Astrocyte of the spinal cord (primary cell): ENCODE data around the gene HABP4.

ENCODE experiments used
- DNase-seq: peaks from one replicate; pipeline ENCODE4 v3.0.0; 2011; ENCODE audit warnings: low read depth, low spot score
- H3K4me3 ChIP-seq: 2 replicates; pipeline ENCODE4 v1.5.1; 2011; ENCODE audit warnings: low read depth, mild to moderate bottlenecking, low read length, moderate library complexity
- in situ Hi-C: cut with HindIII; loops from 2 replicates; pipeline ENCODE4 v1.10.0; 2017; ENCODE audit warnings: low sequenced_read_pairs
- TF ChIP-seq, protein P1 (sequence below): IDR thresholded peaks from 2 replicates; pipeline ENCODE4 v1.5.1; 2012; ENCODE audit warnings: low read depth, mild to moderate bottlenecking, low read length, inconsistent platforms

The HABP4 gene

DNA sequence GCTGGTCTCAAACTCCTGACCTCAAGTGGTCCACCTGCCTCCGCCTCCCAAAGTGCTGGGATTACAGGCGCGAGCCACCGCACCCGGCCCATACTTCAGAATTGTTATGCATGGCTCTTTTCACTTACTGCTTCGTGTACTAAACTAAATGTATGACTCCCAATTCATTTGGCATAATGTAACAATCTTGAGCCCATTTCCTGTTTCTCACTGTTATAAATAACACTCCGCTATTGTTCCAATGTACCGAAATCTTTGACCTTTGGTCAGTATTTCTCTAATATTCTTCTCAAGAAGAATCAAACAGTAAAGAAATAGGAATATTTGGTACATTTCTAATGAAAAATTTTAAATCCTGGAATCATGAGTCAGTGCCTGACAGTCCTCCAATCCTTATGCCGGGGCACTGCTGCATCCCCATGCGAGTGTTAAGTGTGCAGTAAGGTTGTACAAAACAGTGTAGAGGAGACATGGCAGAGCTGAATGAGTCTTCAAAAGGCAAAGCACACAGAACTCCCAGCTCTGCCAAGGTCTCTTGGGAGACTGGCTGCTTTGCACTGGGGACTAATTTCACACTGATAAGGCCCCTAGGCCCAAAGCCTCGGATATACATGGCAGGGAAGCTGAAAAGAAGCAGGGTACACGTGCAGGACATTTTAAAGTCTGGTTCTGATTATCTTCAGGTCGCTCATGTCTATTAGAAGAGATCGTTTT, 58.4 kb downstream of the HABP4 start:
- no peak overlapping the region for H3K4me3 ChIP-seq
- in situ Hi-C loops: no loop called here
- no peak for DNase-seq
- TF ChIP-seq, protein P1, sequence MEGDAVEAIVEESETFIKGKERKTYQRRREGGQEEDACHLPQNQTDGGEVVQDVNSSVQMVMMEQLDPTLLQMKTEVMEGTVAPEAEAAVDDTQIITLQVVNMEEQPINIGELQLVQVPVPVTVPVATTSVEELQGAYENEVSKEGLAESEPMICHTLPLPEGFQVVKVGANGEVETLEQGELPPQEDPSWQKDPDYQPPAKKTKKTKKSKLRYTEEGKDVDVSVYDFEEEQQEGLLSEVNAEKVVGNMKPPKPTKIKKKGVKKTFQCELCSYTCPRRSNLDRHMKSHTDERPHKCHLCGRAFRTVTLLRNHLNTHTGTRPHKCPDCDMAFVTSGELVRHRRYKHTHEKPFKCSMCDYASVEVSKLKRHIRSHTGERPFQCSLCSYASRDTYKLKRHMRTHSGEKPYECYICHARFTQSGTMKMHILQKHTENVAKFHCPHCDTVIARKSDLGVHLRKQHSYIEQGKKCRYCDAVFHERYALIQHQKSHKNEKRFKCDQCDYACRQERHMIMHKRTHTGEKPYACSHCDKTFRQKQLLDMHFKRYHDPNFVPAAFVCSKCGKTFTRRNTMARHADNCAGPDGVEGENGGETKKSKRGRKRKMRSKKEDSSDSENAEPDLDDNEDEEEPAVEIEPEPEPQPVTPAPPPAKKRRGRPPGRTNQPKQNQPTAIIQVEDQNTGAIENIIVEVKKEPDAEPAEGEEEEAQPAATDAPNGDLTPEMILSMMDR: no peak

GRCh38 chr9:96509026-96509425, 59.1 kb downstream of the HABP4 start:
- DNase-seq: no peak
- TF ChIP-seq, protein P1: no peak
- H3K4me3 ChIP-seq: no peak overlapping the region
- in situ Hi-C loops: no loop called here

DNA sequence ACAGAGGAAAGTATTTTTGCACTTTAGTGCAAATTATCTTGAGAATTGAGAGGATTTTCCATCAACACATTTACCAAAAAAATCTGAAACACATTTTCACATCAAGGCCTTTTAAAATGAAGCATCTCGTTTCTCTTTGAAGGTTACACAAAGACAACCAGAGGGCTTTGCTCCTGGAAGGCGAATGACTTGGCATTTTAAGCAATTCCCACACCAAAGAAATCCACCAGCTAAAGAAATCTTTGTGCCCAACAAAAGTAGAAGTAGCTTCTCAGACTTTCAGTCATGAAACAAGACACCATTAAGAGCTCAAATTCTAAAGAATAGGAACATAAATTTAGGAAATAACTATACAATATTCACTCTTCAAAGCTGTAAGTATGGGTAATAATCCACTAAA, 59.9 kb downstream of the HABP4 start:
- in situ Hi-C loops: no loop called here
- H3K4me3 ChIP-seq: no peak overlapping the region
- TF ChIP-seq, protein P1: no peak
- DNase-seq: no peak

DNA sequence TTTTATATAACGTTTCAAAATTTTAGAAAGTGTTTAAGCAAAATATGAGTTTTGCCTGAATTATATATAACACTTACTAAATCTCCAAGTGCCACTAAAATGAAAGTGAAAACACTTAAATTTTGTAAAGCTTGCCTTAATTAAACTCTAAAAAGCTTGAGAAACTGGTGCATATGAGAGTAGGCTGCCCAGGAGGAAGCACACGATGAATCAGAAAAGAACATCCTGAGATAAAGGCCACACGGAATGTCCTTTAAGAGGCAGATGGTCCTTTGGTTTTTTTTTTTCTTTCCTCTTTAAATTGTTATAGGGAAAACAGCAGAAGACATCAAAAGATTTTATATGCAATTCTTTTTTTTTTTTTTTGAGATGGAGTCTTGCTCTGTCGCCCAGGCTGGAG, 60.3 kb downstream of the HABP4 start:
- no peak overlapping the region for H3K4me3 ChIP-seq
- DNase-seq: no peak
- TF ChIP-seq, protein P1: no peak
- in situ Hi-C loops: no loop called here

DNA sequence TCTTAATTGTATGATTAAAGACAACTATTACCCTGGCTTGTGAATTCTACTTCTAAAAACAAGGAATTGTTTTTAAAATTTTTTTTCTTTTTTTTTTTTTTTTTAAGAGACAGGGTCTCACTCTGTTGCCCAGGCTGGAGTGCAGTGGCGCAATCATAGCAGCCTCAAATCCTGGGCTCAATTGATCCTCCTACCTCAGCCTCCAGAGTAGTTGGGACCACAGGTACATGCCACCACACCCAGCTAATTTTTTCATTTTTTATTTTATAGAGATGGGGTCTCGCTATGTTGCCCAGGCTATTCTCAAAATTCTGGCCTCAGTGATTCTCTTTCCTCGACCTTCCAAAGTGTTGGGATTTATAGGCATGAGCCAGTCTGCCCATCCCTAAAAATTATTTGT, 62.3 kb downstream of the HABP4 start:
- TF ChIP-seq, protein P1: no peak
- in situ Hi-C loops: no loop called here

GRCh38 chr9:96513622-96514021, 63.7 kb downstream of the HABP4 start:
- TF ChIP-seq, protein P1: no peak
- in situ Hi-C loops: no loop called here
- no peak overlapping the region for H3K4me3 ChIP-seq
- peak; percentile 60 for DNase-seq

More for the DNA sequence above, 62.3 kb downstream of the HABP4 start:
- H3K4me3 ChIP-seq: no peak overlapping the region
- DNase-seq: no peak
